K562 (cell line): Measurements from ENCODE around the gene ANKRD65. TPM values are rescaled to one million over a fixed set of nuclear protein-coding genes. Genes with fewer than 3 reads are reported as not detected.
A peak's percentile ranks its signal among the peaks of the same experiment; 100 is the strongest.

Source experiments
- ARID3A ChIP-seq: IDR thresholded peaks from 2 replicates; pipeline ENCODE4 v1.6.1; 2012; ENCODE audit warnings: low read depth, low read length, improper control_type of control experiment, borderline replicate concordance
- CHCHD3 ChIP-seq: fragments of 250-450 bp; sonication (Bioruptor Pico); IDR thresholded peaks from 2 replicates; pipeline ENCODE4 v2.1.2; 2022; ENCODE audit warnings: mild to moderate bottlenecking
- CXXC5 ChIP-seq: fragments of 250-450 bp; sonication (Bioruptor Pico); IDR thresholded peaks from 2 replicates; pipeline ENCODE4 v1.8.0; 2022; ENCODE audit warnings: inconsistent platforms, mild to moderate bottlenecking, moderate library complexity
- GABPB2 ChIP-seq: fragments of 250-450 bp; sonication (Bioruptor Pico); conservative IDR thresholded peaks from 2 replicates; pipeline ENCODE4 v1.5.1; 2021; ENCODE audit warnings: mild to moderate bottlenecking
- HIVEP1 ChIP-seq: fragments of 250-450 bp; sonication (Bioruptor Pico); IDR thresholded peaks from 2 replicates; pipeline ENCODE4 v1.4.0; 2020; ENCODE audit warnings: mild to moderate bottlenecking
- HOXB6 ChIP-seq: fragments of 250-450 bp; sonication (Bioruptor Pico); IDR thresholded peaks from 2 replicates; pipeline ENCODE4 v1.5.1; 2022; ENCODE audit warnings: mild to moderate bottlenecking, borderline replicate concordance
- IFI16 ChIP-seq: fragments of 250-450 bp; sonication (Bioruptor Pico); IDR thresholded peaks from 2 replicates; pipeline ENCODE4 v2.1.2; 2022; ENCODE audit warnings: mild to moderate bottlenecking, inconsistent platforms
- KDM4B ChIP-seq, 2 experiments: fragments of 450-650 bp in 1 of 2; sonication (generic) in 1 of 2; IDR thresholded peaks; 2 replicates each; pipeline ENCODE4 v1.6.1; 2016 to 2017; ENCODE audit warnings: borderline replicate concordance in 2 of 2, antibody characterized with exemption in 1 of 2, low read depth in 1 of 2, mild to moderate bottlenecking in 1 of 2
- MYNN ChIP-seq, 2 experiments: sonication (generic); formaldehyde crosslinking in 1 of 2; IDR thresholded peaks; 2 replicates each; pipeline versions ENCODE4 v1.5.0 to v1.6.1; 2016 to 2020; ENCODE audit warnings: antibody characterized with exemption in 1 of 2, missing genetic modification reagents in 1 of 2
- POLR2G ChIP-seq: fragments of 200-400 bp; formaldehyde crosslinking; IDR thresholded peaks from 2 replicates; pipeline ENCODE4 v1.6.1; 2017; ENCODE audit warnings: low read depth, mild to moderate bottlenecking, antibody characterized with exemption, low read length, moderate library complexity
- SLC30A9 ChIP-seq: fragments of 250-450 bp; sonication (Bioruptor Pico); IDR thresholded peaks from 2 replicates; pipeline ENCODE4 v1.8.0; 2022; ENCODE audit warnings: mild to moderate bottlenecking, moderate library complexity
- TCF7 ChIP-seq: sonication (generic); IDR thresholded peaks from 2 replicates; pipeline ENCODE4 v1.6.1; 2016; ENCODE audit warnings: antibody characterized with exemption, borderline replicate concordance
- THRA ChIP-seq: fragments of 450-650 bp; IDR thresholded peaks from 2 replicates; pipeline ENCODE4 v1.6.1; 2017; ENCODE audit warnings: mild to moderate bottlenecking, moderate library complexity
- ZNF146 ChIP-seq: IDR thresholded peaks from one replicate; pipeline ENCODE4 v1.6.1; 2018; ENCODE audit warnings: missing compliant biosample characterization; ENCODE audit not compliant: unreplicated experiment
- ZNF224 ChIP-seq: sonication (generic); formaldehyde crosslinking; IDR thresholded peaks from 2 replicates; pipeline ENCODE4 v1.8.0; 2022; ENCODE audit warnings: mild to moderate bottlenecking, missing genetic modification reagents
- ZNF24 ChIP-seq: fragments of 450-650 bp; IDR thresholded peaks from 2 replicates; pipeline ENCODE4 v1.6.1; 2016
- ZNF395 ChIP-seq: fragments of 200-800 bp; sonication (Bioruptor generic); IDR thresholded peaks from 2 replicates; pipeline ENCODE4 v1.6.1; 2017; ENCODE audit warnings: missing genetic modification characterization, missing compliant biosample characterization
- ZNF436 ChIP-seq: fragments of 250-450, 450-650 bp; sonication (Bioruptor Pico); formaldehyde crosslinking; IDR thresholded peaks from 2 replicates; pipeline ENCODE4 v1.7.0; 2020; ENCODE audit warnings: mild to moderate bottlenecking
- ZNF740 ChIP-seq, 3 experiments: fragments of 200-800 bp in 1 of 3; sonication (Bioruptor generic) in 1 of 3; sonication (generic) in 1 of 3; formaldehyde crosslinking in 1 of 3; IDR thresholded peaks; 2 replicates each; pipeline versions ENCODE4 v1.6.1 to v1.8.0; 2016 to 2022; ENCODE audit warnings: mild to moderate bottlenecking in 2 of 3, missing compliant biosample characterization in 2 of 3, missing genetic modification characterization in 2 of 3, missing genetic modification reagents in 1 of 3
- ZNF77 ChIP-seq: fragments of 250-450 bp; sonication (Bioruptor Pico); IDR thresholded peaks from 2 replicates; pipeline ENCODE4 v1.5.0; 2020
- ZNF79 ChIP-seq: fragments of 250-450 bp; sonication (Bioruptor Pico); IDR thresholded peaks from 2 replicates; pipeline ENCODE4 v1.4.0; 2020; ENCODE audit warnings: low read depth, mild to moderate bottlenecking, moderate library complexity
- polyA plus RNA-seq, 8 experiments: library from polyadenylated mRNA; depleted of rRNA in 4 of 8; stranded (reverse) in 5 of 8; unstranded in 3 of 8; fragments of >200 nt; fragmentation: Nextera tagmentation in 2 of 8; fragmentation: Illumina TruSeq in 1 of 8; extraction: Ambion mirVana in 2 of 8; extraction: Trizol in 1 of 8; gene quantifications; 2 replicates each; pipeline versions ENCODE4 v1.2.1 to v1.2.3, GENCODE V29; 2011 to 2014; ENCODE audit warnings: inconsistent platforms in 1 of 8, missing spikeins in 1 of 8
- total RNA-seq, 7 experiments: library from RNA; depleted of rRNA in 6 of 7; stranded (reverse); fragments of >200 nt in 6 of 7; fragmentation: Illumina TruSeq in 2 of 7; extraction: Trizol in 2 of 7; gene quantifications; 2 replicates each; pipeline versions ENCODE4 v1.2.1 to v1.2.3, GENCODE V29; 2011 to 2021; ENCODE audit warnings: low replicate concordance in 1 of 7

Gene ANKRD65
- total and polyA plus RNA-seq, 9 of the 15 experiments (the other 6 are each of a cell fraction or from before 2014, with no cell fraction given): not detected

- no peak for TF ChIP-seq ZNF395 (CRISPR knock-in tag)
- peak; percentile 58; the same call in 1 of the 2 replicates for TF ChIP-seq HIVEP1
- no peak for TF ChIP-seq ZNF146
- TF ChIP-seq MYNN (IDR thresholded peaks at IDR 0.05): peak; percentile 81
- TF ChIP-seq MYNN (CRISPR knock-in tag; IDR thresholded peaks at IDR 0.05): no peak
- TF ChIP-seq SLC30A9 (CRISPR knock-in tag): no peak
- TF ChIP-seq KDM4B (IDR thresholded peaks at IDR 0.05; ENCODE audit: borderline replicate concordance in 2 of 2, low read depth in 1 of 2): 0 out of 4 replicates have a peak, but pooled peaks of 1 of the 2 experiments have one; percentile 58
- TF ChIP-seq CHCHD3: no peak
- no peak for TF ChIP-seq TCF7
- no peak for TF ChIP-seq ZNF436 (CRISPR knock-in tag)
- no peak for TF ChIP-seq ARID3A
- no peak for TF ChIP-seq ZNF77 (CRISPR knock-in tag)
- no peak for TF ChIP-seq IFI16 (CRISPR knock-in tag)
- TF ChIP-seq ZNF740 (CRISPR knock-in tag; IDR thresholded peaks at IDR 0.05): no peak
- TF ChIP-seq ZNF740 (tag; IDR thresholded peaks at IDR 0.05): no peak
- TF ChIP-seq ZNF224 (CRISPR knock-in tag): no peak
- TF ChIP-seq ZNF24: no peak
- TF ChIP-seq POLR2G: peak; percentile 79
- TF ChIP-seq HOXB6 (CRISPR knock-in tag): no peak
- TF ChIP-seq CXXC5 (CRISPR knock-in tag): peak; percentile 74
- no peak for TF ChIP-seq GABPB2 (CRISPR knock-in tag)
- TF ChIP-seq ZNF79 (CRISPR knock-in tag): 0 out of 2 replicates have a peak, but pooled peaks have one; percentile 28
- no peak for TF ChIP-seq THRA
Observed at GRCh38 chr1:1432951-1433803, 12.1 kb upstream of the ANKRD65 start (continued).
